EL (cell line): ENCODE measurements around the gene FOXP1.
A peak's percentile ranks its signal among the peaks of the same experiment; 100 is the strongest.

ENCODE experiments used
- DNase-seq: peaks from one replicate; pipeline ENCODE4 v3.0.0-alpha.2; 2016

The FOXP1 gene

GRCh38 chr3:71585887-71586809, 2.6 kb upstream of the FOXP1 start:
- DNase-seq: peak; percentile 55

- no peak for DNase-seq
Measured at GRCh38 chr3:71585131-71585530, 1.6 kb upstream of the FOXP1 start.

GRCh38 chr3:71584394-71585011, 975 bp upstream of the FOXP1 start:
- DNase-seq: peak; percentile 63

- DNase-seq: peak; percentile 59
Measured at GRCh38 chr3:71582612-71583565, 639 bp downstream of the FOXP1 start.

GRCh38 chr3:71582036-71582611, 1.4 kb downstream of the FOXP1 start:
- peak; percentile 54 for DNase-seq

GRCh38 chr3:71581457-71582035, 2.0 kb downstream of the FOXP1 start:
- peak; percentile 54 for DNase-seq

- DNase-seq: peak; percentile 16
Measured at GRCh38 chr3:71580636-71581456, 2.7 kb downstream of the FOXP1 start.

- peak; percentile 56 for DNase-seq
Measured at GRCh38 chr3:71579935-71580406, 3.6 kb downstream of the FOXP1 start.

GRCh38 chr3:71579326-71579934, 4.1 kb downstream of the FOXP1 start:
- DNase-seq: no peak

- peak; percentile 23 for DNase-seq
Measured at GRCh38 chr3:71578054-71578751, 5.3 kb downstream of the FOXP1 start.

- DNase-seq: no peak
Measured at GRCh38 chr3:71577011-71577410, 6.5 kb downstream of the FOXP1 start.

GRCh38 chr3:71575433-71575832, 8.1 kb downstream of the FOXP1 start:
- DNase-seq: no peak

- DNase-seq: no peak
Measured at GRCh38 chr3:71573181-71573580, 10.3 kb downstream of the FOXP1 start.

GRCh38 chr3:71570546-71570945, 13.0 kb downstream of the FOXP1 start:
- DNase-seq: no peak

- no peak for DNase-seq
Measured at GRCh38 chr3:71568207-71568606, 15.3 kb downstream of the FOXP1 start.

GRCh38 chr3:71566776-71567175, 16.8 kb downstream of the FOXP1 start:
- no peak for DNase-seq

- DNase-seq: no peak
Measured at GRCh38 chr3:71565976-71566375, 17.6 kb downstream of the FOXP1 start.

GRCh38 chr3:71565316-71565715, 18.2 kb downstream of the FOXP1 start:
- DNase-seq: no peak

GRCh38 chr3:71564361-71564760, 19.2 kb downstream of the FOXP1 start:
- DNase-seq: no peak

- DNase-seq: no peak
Measured at GRCh38 chr3:71563827-71564226, 19.7 kb downstream of the FOXP1 start.
